Frontal cortex (tissue), 4 donors: ENCODE measurements around the gene PNMA8C. TPM values are rescaled to one million over a fixed set of nuclear protein-coding genes. Genes with fewer than 3 reads are reported as not detected.
"Not testable (repeated sequence)": the region's sequence is repeated elsewhere in the genome, so short reads cannot be mapped to it uniquely, and the experiment has no call there.

Experiments
- DNase-seq, 2 donors: peaks; one replicate each; pipeline ENCODE4 v3.0.0; 2012; ENCODE audit warnings: low spot score in 2 of 2
- FAIRE-seq: peaks from 2 replicates; lab custom pipeline; 2012; peaks lifted over from hg19 to GRCh38; lab: Jason Lieb, UNC
- total RNA-seq: library from RNA; depleted of rRNA; stranded (reverse); fragments of >200 nt; gene quantifications from one replicate; pipeline ENCODE4 v1.2.3, GENCODE V29; 2014
- donor health status: control.
- donor health status: control.
- donor health status: control.

PNMA8C gene
- total RNA-seq, 1 donor from 2014 or later = 31.8 TPM

GRCh38 chr19:46448601-46449000 is 19.9 kb upstream of the PNMA8C start:
- FAIRE-seq (no peak), DNase-seq (no peak)

GRCh38 chr19:46447824-46448223 is 19.1 kb upstream of the PNMA8C start:
- no peak for FAIRE-seq
- no peak for DNase-seq

DNA sequence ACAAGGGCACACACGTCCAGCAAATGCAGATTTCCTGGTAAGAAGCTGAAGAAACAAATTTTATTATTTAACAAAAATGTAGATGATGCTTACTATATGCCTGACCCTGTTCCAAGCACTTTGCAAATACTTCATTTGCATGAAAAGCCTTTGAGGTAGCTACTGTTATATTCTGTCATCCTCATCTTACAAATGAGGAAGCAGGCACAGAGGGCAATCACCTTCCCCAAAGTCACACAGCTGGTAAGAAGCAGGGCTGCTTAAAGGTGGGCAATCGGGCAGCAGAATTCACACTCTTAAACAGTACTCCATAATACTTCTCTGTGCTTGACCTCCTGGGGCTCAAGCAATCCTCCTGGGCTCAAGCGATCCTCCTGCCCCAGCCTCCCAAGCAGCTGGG is 18.3 kb upstream of the PNMA8C start:
- DNase-seq = no peak
- FAIRE-seq = no peak

DNA sequence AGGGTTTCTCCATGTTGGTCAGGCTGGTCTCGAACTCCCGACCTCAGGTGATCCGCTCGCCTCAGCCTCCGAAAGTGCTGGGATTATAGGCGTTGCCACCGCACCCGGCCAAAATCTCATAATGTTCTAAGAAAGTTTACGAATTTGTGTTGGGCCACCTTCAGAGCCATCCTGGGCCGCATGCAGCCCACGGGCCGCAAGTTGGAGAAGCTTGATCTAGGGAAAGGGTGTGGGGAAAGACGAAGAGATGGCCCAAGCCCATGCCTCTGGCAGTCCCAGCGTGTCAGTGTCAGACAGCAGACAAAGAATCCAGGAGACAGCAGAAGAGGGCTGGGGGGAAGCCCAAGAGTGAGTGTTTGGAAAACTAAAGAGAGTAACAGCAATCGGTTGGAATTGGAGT is 17.3 kb upstream of the PNMA8C start:
- FAIRE-seq (no peak), DNase-seq (no peak)

GRCh38 chr19:46442808-46443450 is 14.2 kb upstream of the PNMA8C start:
- DNase-seq (no peak), FAIRE-seq (no peak)

DNA sequence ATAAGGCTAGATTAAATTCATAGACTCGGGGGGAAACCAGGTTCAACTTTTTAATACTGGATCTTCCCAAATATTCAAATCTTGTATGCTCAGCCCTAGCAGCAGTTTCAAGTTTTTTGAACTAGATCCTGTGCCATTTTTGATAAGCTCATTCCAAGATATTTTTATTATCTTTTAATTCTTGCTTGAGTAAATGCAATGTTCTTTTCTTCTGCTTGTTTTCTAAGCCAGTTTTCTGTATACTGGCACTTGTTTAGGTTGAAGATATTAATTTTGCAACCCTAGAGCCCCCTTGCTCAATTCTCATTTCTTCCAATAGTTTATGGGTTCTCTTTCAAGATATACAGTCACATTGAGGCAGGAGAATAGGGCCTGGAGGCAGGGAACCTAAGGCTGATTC is 13.1 kb upstream of the PNMA8C start:
- FAIRE-seq (no peak), DNase-seq (no peak)

DNA sequence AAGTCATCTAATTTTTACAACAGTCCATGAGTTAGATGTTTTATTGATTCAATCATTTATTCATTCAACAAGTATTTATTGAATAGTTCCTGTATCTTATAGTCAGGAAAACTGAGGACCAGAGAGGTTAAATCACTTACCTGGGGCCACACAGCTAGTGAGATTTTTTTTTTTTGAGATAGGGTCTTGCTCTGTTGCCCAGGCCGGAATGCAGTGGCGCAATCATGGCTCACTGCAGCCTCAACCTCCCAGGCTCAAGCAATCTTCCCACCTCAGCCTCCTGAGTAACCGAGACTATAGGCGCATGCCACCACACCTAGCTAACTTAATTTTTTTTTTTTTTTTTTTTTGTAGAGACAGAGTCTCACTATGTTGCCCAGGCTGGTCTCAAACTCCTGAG is 7.0 kb upstream of the PNMA8C start:
- DNase-seq, FAIRE-seq: not testable (repeated sequence)

GRCh38 chr19:46435009-46435408 is 6.3 kb upstream of the PNMA8C start:
- DNase-seq (no peak), FAIRE-seq (no peak)

GRCh38 chr19:46433470-46433869 is 4.7 kb upstream of the PNMA8C start:
- not testable (repeated sequence) for FAIRE-seq, DNase-seq

GRCh38 chr19:46431824-46432223 is 3.1 kb upstream of the PNMA8C start:
- DNase-seq (no peak), FAIRE-seq (no peak)

GRCh38 chr19:46429999-46430398 is 1.3 kb upstream of the PNMA8C start:
- no peak for FAIRE-seq

DNA sequence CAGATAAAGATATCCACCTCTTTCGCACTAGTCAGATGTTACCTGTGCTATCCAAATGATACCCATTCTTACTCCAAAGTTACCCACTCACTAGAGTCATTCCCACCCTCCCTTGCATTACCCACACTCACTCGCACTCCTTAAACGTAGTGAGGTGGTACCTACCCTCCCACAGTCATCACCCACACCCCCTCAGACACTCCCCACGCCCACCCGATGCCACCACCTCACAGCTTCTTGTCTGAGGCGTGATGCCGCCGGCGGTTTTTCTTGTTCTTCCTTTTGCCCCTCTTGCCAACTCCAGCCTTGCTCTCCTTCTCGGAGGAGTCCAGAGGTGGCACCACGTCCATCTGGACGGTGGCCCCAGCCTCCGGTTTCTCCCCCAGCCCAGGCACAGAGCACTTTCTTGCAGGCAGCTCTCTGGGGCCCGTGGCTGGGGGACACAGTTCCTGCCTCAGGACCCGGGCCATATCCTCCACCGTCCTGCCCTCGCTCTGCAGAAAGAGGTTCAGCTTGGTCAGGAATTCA is 1.2 kb downstream of the PNMA8C start:
- DNase-seq (no peak), FAIRE-seq (no peak)

More at GRCh38 chr19:46429999-46430398, 1.3 kb upstream of the PNMA8C start:
- DNase-seq = no peak

DNA sequence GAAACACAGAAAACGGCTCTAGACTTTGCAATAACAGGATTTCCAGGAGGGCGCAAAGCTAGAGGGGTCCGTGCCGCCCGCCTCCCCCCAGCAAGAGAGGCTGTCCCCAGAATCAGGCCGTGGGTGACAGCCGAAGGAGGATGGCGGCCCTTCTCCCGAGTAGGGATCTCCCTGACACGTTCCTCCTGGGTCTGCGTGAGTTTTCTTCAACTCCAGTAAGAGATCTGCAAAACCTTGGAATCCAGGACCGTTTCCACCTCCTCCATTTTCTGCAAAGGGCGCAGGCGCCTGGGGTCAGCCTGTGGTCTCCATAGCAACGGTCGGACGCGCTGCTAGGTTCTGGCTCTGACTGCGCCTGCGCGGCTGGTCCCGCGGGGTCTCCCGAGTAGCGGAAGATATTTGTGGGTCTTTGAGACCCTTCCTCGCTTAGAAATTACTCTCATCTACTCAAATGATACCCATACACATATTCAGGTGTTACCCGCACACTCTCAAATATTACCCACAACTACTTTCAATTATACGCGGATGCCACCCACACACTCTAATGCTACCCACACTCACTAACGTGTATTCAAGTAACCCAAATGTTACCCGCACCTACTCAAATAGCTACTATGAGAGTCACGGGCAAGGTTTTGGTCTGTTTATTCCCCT is 2.1 kb downstream of the PNMA8C start:
- no peak for FAIRE-seq
- peak; percentile 68 to 79 for DNase-seq

GRCh38 chr19:46426035-46426505 is 2.7 kb downstream of the PNMA8C start:
- no peak for DNase-seq
- no peak for FAIRE-seq

GRCh38 chr19:46423188-46423587 is 5.5 kb downstream of the PNMA8C start:
- no peak for DNase-seq
- no peak for FAIRE-seq

DNA sequence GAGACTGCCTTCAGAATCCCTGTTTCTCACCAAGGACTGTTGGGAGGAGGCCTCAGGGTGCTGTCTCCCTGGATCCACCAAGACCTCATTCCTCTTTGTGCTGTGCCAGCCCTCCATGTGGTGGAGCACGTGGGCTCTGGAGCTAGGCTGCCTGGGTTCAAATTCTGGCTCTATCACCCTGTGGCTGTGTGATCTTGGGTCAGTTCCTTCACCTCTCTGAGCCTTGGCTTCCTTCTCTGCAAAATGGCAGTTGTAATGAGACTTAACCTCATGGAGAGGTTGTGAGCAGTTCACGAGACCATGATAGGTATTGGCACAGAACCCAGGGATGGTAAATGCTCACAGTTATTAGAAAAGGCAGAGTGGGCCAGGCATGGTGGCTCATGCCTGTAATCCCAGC is 6.4 kb downstream of the PNMA8C start:
- no peak for DNase-seq
- FAIRE-seq = no peak

GRCh38 chr19:46420056-46420455 is 8.7 kb downstream of the PNMA8C start:
- DNase-seq (no peak), FAIRE-seq (no peak)

DNA sequence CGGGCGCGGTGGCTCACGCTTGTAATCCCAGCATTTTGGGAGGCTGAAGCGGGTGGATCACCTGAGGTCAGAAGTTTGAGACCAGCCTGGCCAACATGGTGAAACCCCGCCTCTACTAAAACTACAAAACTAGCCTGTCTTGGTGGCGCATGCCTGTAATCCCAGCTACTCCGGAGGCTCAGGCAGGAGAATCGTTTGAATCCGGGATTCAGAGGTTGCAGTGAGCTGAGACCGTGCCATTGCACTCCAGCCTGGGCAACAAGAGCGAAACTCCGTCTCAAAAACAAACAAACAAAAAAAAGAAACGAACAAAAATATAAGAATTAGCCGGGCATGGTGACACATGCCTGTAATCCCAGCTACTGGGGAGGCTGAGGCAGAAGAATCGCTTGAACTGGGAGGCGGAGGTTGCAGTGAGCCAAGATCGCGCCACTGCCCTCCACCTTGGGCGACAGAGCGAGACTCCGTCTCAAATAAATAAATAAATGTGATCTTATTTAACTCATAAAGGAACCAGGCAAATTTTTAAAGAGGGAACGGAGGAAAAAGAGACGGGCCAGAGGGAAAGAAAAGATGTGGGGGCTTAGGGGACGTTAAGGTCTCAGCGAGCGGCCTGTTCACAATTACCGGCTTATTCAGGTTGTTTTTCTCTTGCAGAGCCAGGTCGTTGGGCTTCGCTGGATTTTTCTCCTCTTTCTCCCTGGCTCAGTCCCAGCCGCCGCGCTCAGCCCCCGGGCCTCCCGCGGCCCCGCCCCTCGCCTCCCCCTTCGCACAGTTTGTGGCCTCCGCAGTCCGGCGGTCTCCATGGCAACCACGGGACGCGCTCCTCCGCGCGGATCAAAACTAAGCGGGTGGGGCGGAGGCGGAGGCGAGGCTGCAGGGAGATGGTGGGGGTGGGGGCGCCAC is 12.7 kb downstream of the PNMA8C start:
- DNase-seq = peak; percentile 75 to 85
- FAIRE-seq = not testable (repeated sequence)

GRCh38 chr19:46414899-46415298 is 13.8 kb downstream of the PNMA8C start:
- not testable (repeated sequence) for FAIRE-seq

More at GRCh38 chr19:46414899-46415298, 13.8 kb downstream of the PNMA8C start:
- not testable (repeated sequence) for DNase-seq
